Trophoblast cell (in vitro differentiated cells and primary cell): ENCODE results near the gene MKRN2OS.

Source experiments
- DNase-seq, 2 donors: peaks; one replicate each; pipeline ENCODE4 v3.0.0-alpha.2; 2016
- H2AFZ ChIP-seq: 2 replicates; pipeline ENCODE4 v1.6.1; 2013; ENCODE audit warnings: low read length, moderate library complexity, mild to moderate bottlenecking; ENCODE audit not compliant: insufficient read depth, poor library complexity
- H2AK5ac ChIP-seq: 2 replicates; pipeline ENCODE4 v1.6.1; 2013; ENCODE audit warnings: mild to moderate bottlenecking, low read length
- H2BK120ac ChIP-seq: 2 replicates; pipeline ENCODE4 v1.6.1; 2013; ENCODE audit warnings: low read length, mild to moderate bottlenecking, moderate library complexity; ENCODE audit not compliant: insufficient read depth, poor library complexity
- H2BK12ac ChIP-seq: 2 replicates; pipeline ENCODE4 v1.6.1; 2013; ENCODE audit warnings: mild to moderate bottlenecking, low read length, moderate library complexity
- H2BK5ac ChIP-seq: 2 replicates; pipeline ENCODE4 v1.6.1; 2013; ENCODE audit warnings: low read length, low read depth, moderate library complexity, mild to moderate bottlenecking; ENCODE audit not compliant: poor library complexity
- H3K14ac ChIP-seq: 2 replicates; pipeline ENCODE4 v1.6.1; 2013; ENCODE audit warnings: mild to moderate bottlenecking, low read length
- H3K18ac ChIP-seq: 2 replicates; pipeline ENCODE4 v1.6.1; 2013; ENCODE audit warnings: mild to moderate bottlenecking, low read length
- H3K23ac ChIP-seq: 2 replicates; pipeline ENCODE4 v1.6.1; 2013; ENCODE audit warnings: low read length
- H3K27ac ChIP-seq: 2 replicates; pipeline ENCODE4 v1.5.1; 2013; ENCODE audit warnings: low read depth, mild to moderate bottlenecking, inconsistent platforms, low read length, moderate library complexity
- H3K27me3 ChIP-seq: 2 replicates; pipeline ENCODE4 v1.6.1; 2013; ENCODE audit warnings: inconsistent platforms, mild to moderate bottlenecking, low read length, moderate library complexity; ENCODE audit not compliant: insufficient read depth
- H3K36me3 ChIP-seq, 2 experiments: 1 replicate in 1 of 2; 2 replicates in 1 of 2; pipeline ENCODE4 v1.6.1; 2013; ENCODE audit warnings: low read length in 2 of 2, mild to moderate bottlenecking in 2 of 2, moderate library complexity in 1 of 2; ENCODE audit not compliant: insufficient read depth in 2 of 2, control insufficient read depth in 1 of 2
- H3K4ac ChIP-seq: 2 replicates; pipeline ENCODE4 v1.6.1; 2013; ENCODE audit warnings: low read depth, mild to moderate bottlenecking, low read length, moderate library complexity
- H3K4me1 ChIP-seq, 2 experiments: 1 replicate in 1 of 2; 2 replicates in 1 of 2; pipeline ENCODE4 v1.6.1; 2013; ENCODE audit warnings: low read length in 2 of 2, mild to moderate bottlenecking in 2 of 2, moderate library complexity in 1 of 2; ENCODE audit not compliant: insufficient read depth in 2 of 2, control insufficient read depth in 1 of 2
- H3K4me2 ChIP-seq: 2 replicates; pipeline ENCODE4 v1.6.1; 2013; ENCODE audit warnings: inconsistent platforms, mild to moderate bottlenecking, low read length, moderate library complexity
- H3K4me3 ChIP-seq: 2 replicates; pipeline ENCODE4 v1.5.1; 2013; ENCODE audit warnings: mild to moderate bottlenecking, low read depth, low read length, inconsistent platforms
- H3K79me1 ChIP-seq: one replicate; pipeline ENCODE4 v1.6.1; 2013; ENCODE audit warnings: low read length
- H3K79me2 ChIP-seq: 2 replicates; pipeline ENCODE4 v1.6.1; 2013; ENCODE audit warnings: low read length, mild to moderate bottlenecking; ENCODE audit not compliant: control insufficient read depth, insufficient read depth, poor library complexity
- H3K9ac ChIP-seq: 2 replicates; pipeline ENCODE4 v1.6.1; 2013; ENCODE audit warnings: mild to moderate bottlenecking, low read length
- H3K9me3 ChIP-seq: 2 replicates; pipeline ENCODE4 v1.6.1; 2013; ENCODE audit warnings: low read depth, mild to moderate bottlenecking, control low read depth, inconsistent platforms, low read length; ENCODE audit not compliant: insufficient read depth
- H4K12ac ChIP-seq: 2 replicates; pipeline ENCODE4 v1.6.1; 2013; ENCODE audit warnings: low read depth, mild to moderate bottlenecking, low read length, moderate library complexity
- H4K8ac ChIP-seq: 2 replicates; pipeline ENCODE4 v1.6.1; 2013; ENCODE audit warnings: low read depth, mild to moderate bottlenecking, low read length, moderate library complexity
- H4K91ac ChIP-seq: one replicate; pipeline ENCODE4 v1.6.1; 2013; ENCODE audit warnings: low read depth, mild to moderate bottlenecking, low read length, moderate library complexity
- WGBS: extraction: QIAGEN DNeasy Blood & Tissue Kit; methylation state at CpG from one replicate; pipeline ENCODE4 v1.1.7; 2013; ENCODE audit warnings: missing lambda C conversion rate; ENCODE audit not compliant: insufficient read length, insufficient coverage; ENCODE audit errors: extremely low coverage; 5-methylcytosine and 5-hydroxymethylcytosine counted together

The MKRN2OS gene

DNA sequence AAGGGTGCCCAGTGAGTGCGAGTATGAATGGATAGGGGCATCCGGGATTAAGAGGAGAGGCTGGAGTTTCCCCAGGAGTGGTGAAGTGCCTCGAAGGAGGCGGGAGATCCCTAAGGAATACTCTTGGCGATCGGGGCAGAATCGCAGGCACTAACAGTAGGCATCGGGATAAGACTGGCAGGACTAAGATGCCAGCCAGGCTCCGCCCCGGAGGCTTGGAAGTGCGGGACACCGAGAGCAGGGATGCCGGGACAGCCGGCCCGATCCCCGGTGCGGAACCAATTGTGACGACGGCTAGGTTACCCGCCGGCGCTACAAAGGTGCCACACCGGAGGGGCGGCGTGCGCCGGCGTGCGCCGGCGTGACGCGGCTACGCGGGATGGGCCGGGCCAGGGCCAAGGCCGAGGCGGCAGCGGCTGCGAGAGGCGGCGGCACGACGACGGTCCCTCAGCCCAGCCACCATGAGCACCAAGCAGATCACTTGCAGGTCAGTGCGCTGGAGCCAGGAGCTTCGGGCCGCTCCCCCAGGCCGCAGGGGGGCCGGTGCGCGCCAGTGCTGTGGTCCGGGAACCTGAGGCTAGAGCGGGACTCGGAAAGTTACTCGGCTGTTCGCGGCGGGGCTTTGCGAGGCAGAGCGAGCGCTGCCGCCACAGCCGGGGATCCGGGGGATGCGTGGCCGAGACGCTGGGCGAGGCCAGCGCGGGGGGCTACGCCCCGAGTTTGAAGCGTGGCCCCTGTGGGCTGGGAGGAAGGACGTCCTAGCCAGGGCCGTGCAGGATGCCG, 11.6 kb upstream of the MKRN2OS start, which contains the start of gene MKRN2:
TSS of gene MKRN2 (plus strand) at position 398 of the 783 bp plus-strand sequence. CDS start at position 462, 64 bp downstream.
- peak within 1 kb of the TSS; percentile 64 for H2AK5ac ChIP-seq
- peak within 1 kb of the TSS; percentile 97 for H3K9ac ChIP-seq
- H3K79me1 ChIP-seq: peaks cover 10% of the 10 kb centered on the region
- no peaks in the 10 kb centered on the region for H3K36me3 ChIP-seq
- peaks cover 14% of the 10 kb centered on the region for H3K79me2 ChIP-seq
- peaks cover 2% of the 10 kb centered on the region for H3K9me3 ChIP-seq
- peak within 1 kb of the TSS; percentile 78 for H3K4me2 ChIP-seq
- H2BK5ac ChIP-seq: peak within 1 kb of the TSS; percentile 96
- H3K27me3 ChIP-seq: no peaks in the 10 kb centered on the region
- peak within 1 kb of the TSS; percentile 99 for H3K18ac ChIP-seq
- H4K8ac ChIP-seq: peak within 1 kb of the TSS; percentile 99
- peak within 1 kb of the TSS; percentile 97 for H2BK120ac ChIP-seq
- H3K27ac ChIP-seq: peak within 1 kb of the TSS; percentile 93
- H3K23ac ChIP-seq: no peak within 1 kb of the TSS
- H4K91ac ChIP-seq: peak within 1 kb of the TSS; percentile 95
- peak within 1 kb of the TSS; percentile 100 for H3K4me3 ChIP-seq
- H3K4ac ChIP-seq: peak within 1 kb of the TSS; percentile 91
- peak within 1 kb of the TSS; percentile 100 for H3K14ac ChIP-seq
- H2AFZ ChIP-seq: peak within 1 kb of the TSS; percentile 89
- H4K12ac ChIP-seq: peak within 1 kb of the TSS; percentile 100
- H2BK12ac ChIP-seq: peak within 1 kb of the TSS; percentile 40
- DNase-seq: peak; percentile 86 to 95
- WGBS: no CpG with 5 or more reads among the region's 77 CpGs
- H3K4me1 ChIP-seq: peaks cover 3 to 4% of the 10 kb centered on the region in 2 experiments

DNA sequence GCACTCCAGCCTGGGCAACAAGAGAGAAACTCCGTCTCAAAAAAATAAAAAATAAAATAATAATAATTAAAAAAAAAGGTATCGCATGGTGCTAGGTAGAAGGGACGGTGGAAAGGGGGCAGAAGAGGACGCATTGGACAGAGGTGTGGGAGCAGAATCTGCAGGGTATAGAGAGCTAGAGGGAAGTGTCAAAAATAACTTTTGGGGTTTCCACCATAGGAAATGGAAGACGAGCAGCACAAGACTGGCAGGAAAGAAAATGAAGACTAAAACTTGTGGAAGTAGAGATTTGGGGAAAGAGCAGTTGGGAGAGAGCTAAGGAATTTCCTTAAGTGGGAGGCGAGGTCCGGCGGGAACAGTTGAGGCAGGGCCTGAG, 11.0 kb upstream of the MKRN2OS start:
- H3K27me3 ChIP-seq: no peaks in the 10 kb centered on the region
- H3K4ac ChIP-seq: no peak overlapping the region
- H3K4me2 ChIP-seq: peak overlapping the region; percentile 78
- no peak overlapping the region for H2BK12ac ChIP-seq
- DNase-seq: no peak
- no peak overlapping the region for H3K23ac ChIP-seq
- H4K8ac ChIP-seq: peak overlapping the region; percentile 82
- H3K9me3 ChIP-seq: peaks cover 2% of the 10 kb centered on the region
- no peaks in the 10 kb centered on the region for H3K36me3 ChIP-seq
- peaks cover 3% of the 10 kb centered on the region in 2 experiments for H3K4me1 ChIP-seq
- peak overlapping the region; percentile 71 for H3K4me3 ChIP-seq
- H3K79me2 ChIP-seq: peaks cover 13% of the 10 kb centered on the region
- H3K27ac ChIP-seq: no peak overlapping the region
- WGBS: no CpG with 5 or more reads among the region's 8 CpGs
- peak overlapping the region; percentile 68 for H3K9ac ChIP-seq
- H3K14ac ChIP-seq: peak overlapping the region; percentile 4
- H2AFZ ChIP-seq: peak overlapping the region; percentile 86
- H2BK120ac ChIP-seq: peak overlapping the region; percentile 36
- H2AK5ac ChIP-seq: no peak overlapping the region
- peak overlapping the region; percentile 31 for H4K12ac ChIP-seq
- H3K18ac ChIP-seq: peak overlapping the region; percentile 54
- H2BK5ac ChIP-seq: peak overlapping the region; percentile 42
- peak overlapping the region; percentile 58 for H4K91ac ChIP-seq
- H3K79me1 ChIP-seq: peaks cover 10% of the 10 kb centered on the region

DNA sequence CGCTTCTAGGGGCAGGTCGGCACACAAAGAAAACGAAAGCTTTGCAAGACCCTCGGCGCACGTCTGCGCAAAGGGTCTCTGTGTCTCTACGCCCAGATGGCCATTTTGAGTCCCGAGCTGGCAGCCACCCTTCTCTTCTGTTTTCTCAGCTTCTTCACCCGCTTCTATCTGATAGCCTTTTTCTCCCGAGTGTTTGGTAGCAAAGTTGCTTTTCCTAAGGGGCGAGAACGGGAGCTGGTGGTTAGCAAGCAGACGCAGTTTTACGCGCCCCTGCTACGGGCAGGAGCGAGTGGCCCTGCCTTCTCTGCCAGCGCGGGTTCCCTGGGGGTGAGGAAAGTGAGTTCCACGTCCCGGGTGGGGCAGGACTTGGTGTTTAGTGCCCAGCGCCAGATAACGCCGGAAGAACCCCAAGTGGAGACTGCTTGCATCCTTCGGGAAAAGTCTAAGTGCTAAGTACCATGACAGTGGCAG, 8.7 kb upstream of the MKRN2OS start:
- Histone ChIP-seq H3K4me1 (peaks cover 3% of the 10 kb centered on the region in 2 experiments), H4K12ac (no peak overlapping the region), H3K4ac (no peak overlapping the region), H4K8ac (peak overlapping the region; percentile 73), H3K27ac (no peak overlapping the region), H3K23ac (no peak overlapping the region), H2BK120ac (no peak overlapping the region), H2BK5ac (no peak overlapping the region), H2AK5ac (peak overlapping the region; percentile 74), H3K79me1 (peaks cover 10% of the 10 kb centered on the region), H3K9me3 (peaks cover 2% of the 10 kb centered on the region), H3K14ac (no peak overlapping the region), H4K91ac (no peak overlapping the region), H3K4me3 (no peak overlapping the region), H3K27me3 (no peaks in the 10 kb centered on the region), H3K18ac (no peak overlapping the region), H2BK12ac (no peak overlapping the region), H3K4me2 (peak overlapping the region; percentile 23), H2AFZ (peak overlapping the region; percentile 78), H3K36me3 (no peaks in the 10 kb centered on the region), H3K9ac (peak overlapping the region; percentile 58), H3K79me2 (peaks cover 7% of the 10 kb centered on the region)
- WGBS: no CpG with 5 or more reads among the region's 26 CpGs
- no peak for DNase-seq

DNA sequence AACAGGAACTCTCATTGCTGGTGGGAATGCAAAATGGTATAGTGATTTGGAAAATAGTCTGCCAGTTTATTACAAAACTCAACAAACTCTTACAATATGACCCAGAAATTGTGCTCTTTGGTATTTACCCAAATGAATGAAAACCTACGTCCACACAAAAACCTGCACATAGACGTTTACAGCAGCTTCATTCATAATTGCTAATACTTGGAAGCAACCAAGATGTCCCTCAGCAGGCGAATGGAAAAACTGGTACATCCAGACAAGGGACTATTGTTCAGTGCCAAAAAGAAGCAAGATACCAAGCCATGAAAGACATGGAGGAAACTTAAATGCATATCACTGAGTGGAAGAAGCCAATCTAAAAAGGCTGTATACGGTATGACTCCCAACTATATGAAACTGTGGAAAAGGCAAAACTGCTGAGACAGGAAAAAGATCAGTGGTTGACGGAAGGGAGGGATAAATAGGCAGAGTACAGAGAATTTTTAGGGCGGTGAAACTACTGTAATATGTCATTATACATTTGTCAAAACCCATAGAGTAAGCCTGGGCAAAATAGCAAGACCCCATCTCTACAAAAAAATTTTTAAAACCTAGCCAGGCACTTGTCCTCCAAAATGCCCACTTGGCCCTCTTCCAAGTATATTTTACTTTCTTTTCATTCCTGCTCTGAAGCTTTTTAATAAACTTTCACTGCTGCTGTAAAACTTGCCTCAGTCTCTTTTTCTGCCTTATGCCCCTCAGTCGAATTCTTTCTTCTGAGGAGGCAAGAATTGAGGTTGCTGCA, 4.9 kb upstream of the MKRN2OS start:
- Histone ChIP-seq H2BK120ac (no peak overlapping the region), H2AK5ac (no peak overlapping the region), H3K18ac (no peak overlapping the region), H4K8ac (no peak overlapping the region), H3K4ac (no peak overlapping the region), H3K4me2 (no peak overlapping the region), H3K9me3 (peaks cover 2% of the 10 kb centered on the region), H3K23ac (no peak overlapping the region), H3K27ac (no peak overlapping the region), H2BK5ac (no peak overlapping the region), H3K27me3 (no peaks in the 10 kb centered on the region), H3K79me2 (no peaks in the 10 kb centered on the region), H3K4me1 (peaks cover 0 to 4% of the 10 kb centered on the region in 2 experiments), H3K9ac (no peak overlapping the region), H4K12ac (no peak overlapping the region), H3K79me1 (no peaks in the 10 kb centered on the region), H3K4me3 (no peak overlapping the region), H3K36me3 (no peaks in the 10 kb centered on the region), H2BK12ac (no peak overlapping the region), H4K91ac (no peak overlapping the region), H2AFZ (no peak overlapping the region), H3K14ac (no peak overlapping the region)
- WGBS: no CpG with 5 or more reads among the region's 7 CpGs
- no peak for DNase-seq
